ENCODE data around the gene PRKCB.

GRCh38 chr16:23909792-23910418 lies 74.1 kb downstream of the PRKCB start:
- TF ChIP-seq CTCF (IDR thresholded peaks at IDR 0.05; ENCODE audit: poor library complexity) (no peak), EZH2phosphoT487 (IDR thresholded peaks at IDR 0.05; ENCODE audit: low read depth, severe bottlenecking, unreplicated experiment) (no peak)
